Stimulated activated CD8-positive, alpha-beta memory T cell treated with anti-CD3 and anti-CD28 coated beads, Interleukin-15, amount 100 ng/mL, for 1 hour (primary cell): ENCODE data around the gene ALK.

ENCODE experiments used
- DNase-seq: peaks from one replicate; pipeline ENCODE4 v3.0.0-alpha.2; 2020; ENCODE audit warnings: low read depth

The ALK gene

GRCh38 chr2:29489568-29489967 lies 431.8 kb downstream of the ALK start:
- no peak for DNase-seq

DNA sequence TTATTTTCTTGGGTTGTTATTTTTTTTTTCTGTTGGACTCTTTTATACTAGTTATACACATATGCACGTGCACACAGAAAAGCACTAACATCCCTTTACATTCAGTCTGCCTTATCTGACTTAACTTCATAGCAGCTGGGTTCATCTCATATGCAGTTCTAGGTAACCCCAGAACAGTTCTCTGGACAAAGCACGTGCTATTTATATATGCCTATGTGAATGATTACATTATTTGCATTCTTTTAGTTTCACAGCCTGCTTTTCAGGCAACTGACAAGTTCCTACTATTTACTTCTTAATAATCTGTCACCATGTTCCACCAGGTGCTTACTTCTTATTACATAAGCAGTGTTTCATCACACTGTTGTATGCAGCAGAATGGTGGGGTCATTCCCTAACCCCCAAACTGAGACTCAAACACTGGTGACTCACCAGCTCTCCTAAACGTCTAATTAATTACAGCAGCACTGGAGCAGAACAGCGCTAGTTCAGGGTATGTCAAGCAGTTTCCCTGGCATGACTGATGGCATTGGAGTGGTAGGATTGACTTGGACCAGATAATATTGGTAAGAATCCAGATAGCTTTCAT lies 433.3 kb downstream of the ALK start:
- DNase-seq, result no peak

DNA sequence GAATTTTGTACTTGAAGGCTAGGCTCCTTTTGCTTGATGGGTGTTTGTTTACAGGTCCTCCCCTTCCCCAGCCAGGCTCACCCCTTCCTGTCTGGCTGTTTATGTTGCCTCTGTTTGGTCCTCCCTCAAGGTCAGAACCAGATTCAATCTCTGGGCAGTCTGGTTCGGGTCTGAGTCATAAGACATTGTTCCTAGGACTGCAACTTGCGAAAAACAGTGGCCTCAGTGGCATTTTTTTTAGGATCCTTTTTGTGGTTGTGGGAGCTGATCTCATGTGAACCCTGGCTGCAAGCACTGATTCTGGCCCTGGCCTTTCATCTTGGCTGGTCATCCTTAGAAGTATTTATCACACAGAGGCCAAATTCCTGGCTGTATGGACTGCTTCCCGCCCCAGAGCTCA lies 435.8 kb downstream of the ALK start:
- no peak for DNase-seq

DNA sequence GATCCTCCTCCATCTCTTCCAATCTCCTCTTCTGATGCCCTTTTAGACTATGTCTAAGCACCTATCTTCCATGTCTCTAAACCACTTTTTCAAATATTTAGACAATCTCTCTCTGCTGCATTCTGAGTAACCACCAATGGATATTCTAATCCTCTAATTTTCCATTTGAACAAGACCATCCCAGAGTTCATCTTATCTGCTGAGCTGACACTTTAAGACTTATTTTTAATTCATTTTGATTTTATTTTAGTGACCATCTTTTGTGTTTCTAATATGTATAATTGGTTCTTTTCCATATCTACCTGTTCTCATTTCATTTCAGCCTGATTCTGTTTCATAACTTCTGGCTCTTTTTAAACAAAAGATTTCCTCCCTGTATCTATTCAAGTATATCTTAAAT lies 436.3 kb downstream of the ALK start:
- no peak for DNase-seq

DNA sequence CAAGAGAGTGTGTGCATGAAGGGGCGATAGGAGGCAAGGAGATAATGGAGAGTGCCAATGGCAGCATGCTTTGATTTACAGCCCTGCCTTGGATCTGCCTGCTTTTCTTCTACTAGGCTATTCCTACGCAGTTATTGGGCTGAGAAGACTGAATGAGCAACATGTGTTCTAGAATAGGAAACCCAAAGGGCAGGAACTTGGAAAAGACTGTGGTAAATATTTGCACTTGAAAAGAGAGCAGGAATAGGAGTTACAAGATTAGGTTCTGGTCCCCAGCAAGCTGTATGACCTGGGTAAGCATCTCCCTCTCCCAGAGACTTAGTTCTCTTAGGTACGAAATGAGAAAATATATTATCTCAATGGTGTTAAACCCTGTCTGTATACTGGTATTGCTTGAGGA lies 438.5 kb downstream of the ALK start:
- DNase-seq, result no peak

GRCh38 chr2:29482348-29482747 lies 439.0 kb downstream of the ALK start:
- no peak for DNase-seq

- no peak for DNase-seq
Observed at GRCh38 chr2:29481313-29481712, 440.1 kb downstream of the ALK start.

GRCh38 chr2:29480426-29480825 lies 441.0 kb downstream of the ALK start:
- no peak for DNase-seq

DNA sequence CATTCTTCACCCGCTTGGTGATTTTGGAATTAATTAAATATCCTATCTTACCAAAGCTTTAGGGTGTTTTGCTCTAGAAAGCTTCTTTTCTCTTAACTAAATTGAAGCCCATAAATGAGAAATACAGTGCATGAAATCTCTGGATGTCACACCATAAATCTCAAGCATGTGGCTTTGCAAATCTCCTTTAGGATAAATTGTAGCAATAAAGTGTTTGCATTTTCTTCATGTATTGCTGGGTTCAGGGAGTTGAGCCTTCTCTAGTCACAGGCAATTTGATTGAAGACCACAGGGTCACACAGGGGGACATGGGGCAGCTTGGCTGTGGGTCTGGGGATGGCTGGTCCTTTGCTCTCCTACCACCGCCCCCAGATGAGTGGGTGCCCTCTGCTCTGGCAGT lies 442.0 kb downstream of the ALK start:
- DNase-seq, result no peak

DNA sequence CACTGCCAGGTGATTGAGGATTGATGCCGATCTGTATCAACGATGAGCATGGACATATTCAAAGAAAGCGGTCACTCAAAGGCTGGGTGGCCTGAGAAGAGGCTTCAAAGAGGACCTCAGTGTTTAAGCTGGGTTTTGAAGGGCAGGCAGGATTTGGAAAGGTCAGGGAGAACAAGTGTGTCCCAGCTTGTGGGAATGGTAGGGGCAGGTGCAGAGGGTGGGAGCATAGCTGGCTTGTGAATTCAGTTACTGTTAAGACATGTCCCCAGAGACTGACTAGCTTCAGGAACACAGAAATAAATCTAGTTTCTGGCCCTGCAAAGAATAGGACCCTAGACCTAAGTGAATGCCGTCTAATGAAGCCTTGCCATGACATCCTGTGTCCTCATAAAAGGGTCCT lies 442.7 kb downstream of the ALK start:
- DNase-seq, result no peak

- no peak for DNase-seq
Observed at GRCh38 chr2:29477186-29477585, 444.2 kb downstream of the ALK start.

DNA sequence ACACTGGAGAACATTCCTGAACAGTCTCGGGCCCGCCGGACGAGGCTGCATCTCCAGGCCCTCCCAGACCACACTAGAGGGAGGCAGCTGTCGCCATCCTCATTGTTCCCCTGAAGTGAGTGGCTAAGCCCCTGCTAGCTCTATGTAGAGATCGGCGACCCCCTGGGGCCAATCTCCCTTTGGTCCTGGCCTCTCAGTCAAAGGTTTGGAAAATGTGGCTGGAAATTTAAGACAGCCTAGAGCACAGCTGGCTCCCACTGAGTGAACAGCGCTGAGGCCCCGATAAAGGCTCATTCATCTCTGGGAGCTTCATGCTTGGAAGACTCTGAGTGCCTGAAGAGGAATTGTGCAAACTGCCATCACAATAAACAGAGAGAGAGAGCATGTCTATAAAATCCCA lies 445.9 kb downstream of the ALK start:
- DNase-seq, result no peak

- no peak for DNase-seq
Observed at GRCh38 chr2:29469961-29470360, 451.4 kb downstream of the ALK start.

DNA sequence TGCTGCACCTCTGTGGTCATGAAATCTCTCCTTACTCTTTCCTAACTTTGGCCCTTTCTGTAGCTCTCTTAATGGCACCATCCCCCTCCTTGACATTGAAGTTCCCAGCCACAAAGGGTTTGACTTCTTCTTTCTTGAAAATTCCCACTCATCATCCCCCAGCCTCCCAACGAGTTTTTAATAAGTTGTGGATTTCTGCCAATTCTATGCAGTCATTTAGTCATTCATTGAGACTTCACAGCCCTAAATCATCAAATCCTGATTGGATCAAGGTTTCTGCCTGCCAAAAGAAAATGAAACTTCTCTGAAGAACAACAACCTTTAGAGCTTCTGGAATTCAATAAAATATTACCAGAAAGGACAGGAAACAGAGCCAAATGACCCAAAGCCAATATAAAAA lies 451.9 kb downstream of the ALK start:
- no peak for DNase-seq

- DNase-seq, result no peak
Observed at GRCh38 chr2:29463181-29463900, 458.0 kb downstream of the ALK start.

DNA sequence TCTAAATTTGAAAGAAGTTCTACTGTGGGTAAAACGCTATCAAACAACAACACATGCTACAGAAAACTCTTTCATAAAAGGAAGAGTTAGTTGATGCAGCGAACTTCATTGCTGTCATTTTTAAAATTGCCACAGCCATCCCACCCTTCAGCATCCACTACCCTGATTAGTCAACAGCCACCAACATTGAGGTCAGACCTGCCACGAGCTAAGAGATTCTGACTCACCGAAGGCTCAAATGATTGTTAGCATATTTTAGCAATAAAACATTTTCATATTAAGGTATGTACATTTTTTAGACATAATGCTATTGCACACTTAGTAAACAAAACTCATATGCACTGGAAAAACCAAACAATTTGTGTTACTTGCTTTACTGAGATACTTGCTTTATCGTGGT lies 459.1 kb downstream of the ALK start:
- DNase-seq, result no peak

GRCh38 chr2:29460190-29460589 lies 461.2 kb downstream of the ALK start:
- DNase-seq, result no peak

GRCh38 chr2:29459445-29460179 lies 461.8 kb downstream of the ALK start:
- no peak for DNase-seq

DNA sequence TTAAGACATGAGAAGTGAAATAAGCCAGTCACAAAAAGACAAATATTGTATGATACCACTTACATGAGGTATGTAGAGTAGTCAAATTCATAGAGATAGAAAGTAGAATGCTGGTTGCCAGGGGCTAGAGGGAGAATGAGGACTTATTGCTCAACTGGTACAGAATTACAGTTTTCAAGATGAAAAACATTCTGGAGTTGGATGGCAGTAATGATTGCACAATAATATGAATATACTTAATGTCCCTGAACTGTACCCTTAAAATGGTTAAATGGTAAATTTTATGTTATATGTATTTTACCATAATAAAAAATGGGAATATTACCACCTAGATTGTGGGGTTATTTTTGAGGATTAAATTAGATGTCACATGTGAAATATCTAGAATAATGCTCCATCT lies 465.0 kb downstream of the ALK start:
- DNase-seq, result no peak

- DNase-seq, result no peak
Observed at GRCh38 chr2:29455200-29455860, 466.1 kb downstream of the ALK start.

DNA sequence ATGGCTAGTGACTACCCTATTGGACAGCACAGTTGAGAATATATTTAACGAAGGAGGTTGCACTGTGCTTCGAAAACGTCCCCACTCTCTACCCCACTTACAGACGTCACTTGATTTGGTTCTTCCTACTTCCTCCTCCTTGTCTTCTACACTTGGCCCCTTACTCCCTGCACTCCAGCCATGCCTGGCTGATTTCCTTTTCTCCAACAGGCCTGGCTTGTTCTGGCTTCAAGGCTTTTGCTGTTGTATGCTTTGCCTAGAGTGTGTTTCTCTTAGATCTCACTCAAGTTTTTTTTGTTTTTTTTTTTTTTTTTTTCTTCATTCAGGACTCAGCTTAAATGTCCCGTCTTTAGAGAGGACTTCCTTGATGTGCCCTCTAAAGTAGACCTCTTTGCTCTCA lies 469.4 kb downstream of the ALK start:
- no peak for DNase-seq

DNA sequence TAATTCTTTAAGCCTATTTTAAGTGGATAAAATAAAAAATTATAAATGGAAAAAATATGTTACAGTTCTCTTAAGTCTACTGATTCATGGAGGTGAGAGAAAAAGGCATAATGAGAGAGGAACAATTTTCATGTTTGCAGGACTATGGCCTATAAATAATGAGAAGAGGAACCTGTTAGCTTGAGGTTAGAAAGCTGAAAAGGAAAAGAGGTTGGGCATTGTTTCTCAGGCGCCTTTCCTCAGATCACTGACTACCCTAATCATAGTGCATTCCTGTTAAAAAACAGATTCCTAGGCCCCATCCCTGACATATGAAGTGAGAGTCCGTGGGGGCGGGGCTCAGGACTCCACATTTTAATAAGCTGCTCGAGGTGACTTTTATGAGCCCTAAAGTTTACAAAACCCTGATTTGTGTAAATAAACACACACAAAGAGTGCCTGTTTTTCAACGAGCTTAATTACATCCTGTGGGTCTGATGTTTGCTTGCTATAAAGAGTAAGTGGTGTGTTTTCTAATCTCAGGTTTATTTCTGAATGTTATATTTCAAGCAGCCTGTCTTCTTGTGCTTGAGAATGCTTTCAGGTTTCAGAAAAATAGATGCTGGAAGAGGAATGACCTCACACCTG lies 470.7 kb downstream of the ALK start:
- no peak for DNase-seq

GRCh38 chr2:29449499-29449898 lies 471.9 kb downstream of the ALK start:
- DNase-seq, result no peak
